GM12892 (cell line): Measurements from ENCODE around the gene TULP4.

Experiments used
- DNase-seq: peaks from one replicate; pipeline ENCODE4 v3.0.0; 2011; ENCODE audit not compliant: insufficient read length
- FAIRE-seq: peaks from 2 replicates; lab custom pipeline; 2011; peaks lifted over from hg19 to GRCh38; lab: Jason Lieb, UNC
- POLR2A ChIP-seq: IDR thresholded peaks from 2 replicates; pipeline ENCODE4 v1.6.1; 2011; ENCODE audit warnings: low read depth, low read length, control low read depth
- POLR2AphosphoS5 ChIP-seq: IDR thresholded peaks from 2 replicates; pipeline ENCODE4 v1.6.1; 2011; ENCODE audit warnings: low read depth, low read length, control low read depth
- TAF1 ChIP-seq: IDR thresholded peaks from 2 replicates; pipeline ENCODE4 v1.6.1; 2011; ENCODE audit warnings: low read depth, mild to moderate bottlenecking, control low read depth, low read length, borderline replicate concordance

Gene TULP4

GRCh38 chr6:158496700-158497099 is 184.4 kb downstream of the TULP4 start:
- TF ChIP-seq POLR2AphosphoS5 (no peak), TAF1 (no peak), POLR2A (no peak)
- DNase-seq (no peak), FAIRE-seq (no peak)

- FAIRE-seq = no peak
- no peak for TF ChIP-seq POLR2A
- TF ChIP-seq TAF1 = no peak
- TF ChIP-seq POLR2AphosphoS5 = no peak
- DNase-seq = no peak
Observed at GRCh38 chr6:158497620-158498019, 185.4 kb downstream of the TULP4 start.

- FAIRE-seq = no peak
- no peak for DNase-seq
- TF ChIP-seq POLR2AphosphoS5 (no peak), TAF1 (no peak), POLR2A (no peak)
Observed at GRCh38 chr6:158498362-158498761, 186.1 kb downstream of the TULP4 start.

- DNase-seq (no peak), FAIRE-seq (no peak)
- TF ChIP-seq POLR2AphosphoS5 = no peak
- no peak for TF ChIP-seq TAF1
- TF ChIP-seq POLR2A = no peak
Observed at GRCh38 chr6:158499601-158500000, 187.3 kb downstream of the TULP4 start.

GRCh38 chr6:158500016-158500735 is 187.9 kb downstream of the TULP4 start:
- FAIRE-seq = no peak
- TF ChIP-seq POLR2AphosphoS5 (no peak), TAF1 (no peak), POLR2A (no peak)
- DNase-seq = no peak

- DNase-seq (no peak), FAIRE-seq (no peak)
- no peak for TF ChIP-seq POLR2AphosphoS5
- TF ChIP-seq TAF1 = no peak
- no peak for TF ChIP-seq POLR2A
Observed at GRCh38 chr6:158501360-158502262, 189.3 kb downstream of the TULP4 start.

- DNase-seq = no peak
- no peak for TF ChIP-seq POLR2AphosphoS5
- no peak for TF ChIP-seq TAF1
- no peak for TF ChIP-seq POLR2A
- no peak for FAIRE-seq
Observed at GRCh38 chr6:158502263-158502950, 190.1 kb downstream of the TULP4 start.

GRCh38 chr6:158503222-158503621 is 191.0 kb downstream of the TULP4 start:
- DNase-seq = no peak
- TF ChIP-seq POLR2A (no peak), TAF1 (no peak), POLR2AphosphoS5 (no peak)
- no peak for FAIRE-seq

GRCh38 chr6:158503846-158504245 is 191.6 kb downstream of the TULP4 start:
- TF ChIP-seq POLR2A (no peak), POLR2AphosphoS5 (no peak), TAF1 (no peak)
- DNase-seq (no peak), FAIRE-seq (no peak)

GRCh38 chr6:158505194-158505593 is 192.9 kb downstream of the TULP4 start:
- FAIRE-seq = no peak
- no peak for DNase-seq
- no peak for TF ChIP-seq POLR2AphosphoS5
- TF ChIP-seq POLR2A = no peak
- no peak for TF ChIP-seq TAF1

- FAIRE-seq (no peak), DNase-seq (no peak)
- TF ChIP-seq TAF1 = no peak
- no peak for TF ChIP-seq POLR2A
- no peak for TF ChIP-seq POLR2AphosphoS5
Observed at GRCh38 chr6:158506601-158507000, 194.3 kb downstream of the TULP4 start.

GRCh38 chr6:158507174-158507573 is 194.9 kb downstream of the TULP4 start:
- DNase-seq (no peak), FAIRE-seq (no peak)
- TF ChIP-seq POLR2AphosphoS5 = no peak
- TF ChIP-seq POLR2A = no peak
- no peak for TF ChIP-seq TAF1

GRCh38 chr6:158508450-158508849 is 196.2 kb downstream of the TULP4 start:
- FAIRE-seq = no peak

More at GRCh38 chr6:158508450-158508849, 196.2 kb downstream of the TULP4 start:
- no peak for DNase-seq
- TF ChIP-seq POLR2A = no peak
- TF ChIP-seq TAF1 = no peak
- no peak for TF ChIP-seq POLR2AphosphoS5
